Lung (tissue), 12 donors: Measurements from ENCODE around the gene C10orf95. TPM values are rescaled to one million over a fixed set of nuclear protein-coding genes. Genes with fewer than 3 reads are reported as not detected.

Experiments
- ATAC-seq: fragments of 200-7000 bp; cut with Tn5 transposase; one replicate; pipeline ENCODE4 v1.9.1; 2020; ENCODE audit warnings: moderate number of reproducible peaks; ENCODE audit not compliant: insufficient read depth, low FRiP score
- DNase-seq, 3 donors: peaks; one replicate each; pipeline ENCODE4 v3.0.0-alpha.2; 2013 to 2017
- H3K27ac ChIP-seq, 2 donors: one replicate each; pipeline ENCODE4 v1.5.1; 2013; ENCODE audit warnings: mild to moderate bottlenecking in 2 of 2, moderate library complexity in 2 of 2, control low read depth in 1 of 2, inconsistent platforms in 1 of 2, low read depth in 1 of 2, low read length in 1 of 2
- H3K27me3 ChIP-seq, 3 donors: one replicate each; pipeline ENCODE4 v1.5.1; 2013; ENCODE audit warnings: low read length in 2 of 3; ENCODE audit not compliant: control insufficient read depth in 3 of 3, insufficient read depth in 3 of 3
- H3K36me3 ChIP-seq, 4 donors: one replicate each; pipeline ENCODE4 v1.5.1; 2013; ENCODE audit warnings: low read length in 4 of 4, mild to moderate bottlenecking in 1 of 4, moderate library complexity in 1 of 4; ENCODE audit not compliant: control insufficient read depth in 4 of 4, insufficient read depth in 4 of 4
- H3K4me1 ChIP-seq, 5 donors: one replicate each; pipeline ENCODE4 v1.5.1; 2013; ENCODE audit warnings: low read length in 5 of 5, mild to moderate bottlenecking in 2 of 5, moderate library complexity in 1 of 5; ENCODE audit not compliant: control insufficient read depth in 5 of 5, insufficient read depth in 5 of 5
- H3K4me3 ChIP-seq: one replicate; pipeline ENCODE4 v1.5.1; 2013; ENCODE audit warnings: mild to moderate bottlenecking, control low read depth, moderate library complexity
- H3K9ac ChIP-seq, 2 donors: one replicate each; pipeline ENCODE4 v1.5.1; 2013; ENCODE audit warnings: low read length in 2 of 2, control low read depth in 1 of 2; ENCODE audit not compliant: insufficient read depth in 1 of 2
- H3K9me3 ChIP-seq, 4 donors: one replicate each; pipeline ENCODE4 v1.5.1; 2013; ENCODE audit warnings: low read length in 3 of 4, mild to moderate bottlenecking in 1 of 4, moderate library complexity in 1 of 4; ENCODE audit not compliant: control insufficient read depth in 4 of 4, insufficient read depth in 3 of 4
- WGBS, 2 donors: extraction: QIAGEN DNeasy Blood & Tissue Kit; methylation state at CpG; one replicate each; pipeline ENCODE4 v1.1.7; 2013; 5-methylcytosine and 5-hydroxymethylcytosine counted together
- polyA plus RNA-seq, 2 donors: library from polyadenylated mRNA; stranded (reverse); fragments of 200-250 nt; gene quantifications; one replicate each; pipeline ENCODE4 v1.2.1, GENCODE V29; 2013
- total RNA-seq, 2 donors: library from RNA; depleted of rRNA in 1 of 2; stranded (reverse); fragments of >200 nt in 1 of 2; gene quantifications; one replicate each; pipeline ENCODE4 v1.2.1, GENCODE V29; 2014 to 2021
- TF ChIP-seq, protein P1 (sequence below): IDR thresholded peaks from 2 replicates; pipeline ENCODE4 v1.5.1; 2012; ENCODE audit warnings: mild to moderate bottlenecking; ENCODE audit errors: control extremely low read depth, extremely low read depth
- donor health status: control.
- donor health status: control.
- donor health status: Bipolar disorder and iron deficiency.
- donor health status: healthy.
- donor health status: DM: yes; HTN: yes; CAD: no.

The C10orf95 gene
- total and polyA plus RNA-seq, 4 donors, result 3.9 to 20.4 (median 6.2) TPM

DNA sequence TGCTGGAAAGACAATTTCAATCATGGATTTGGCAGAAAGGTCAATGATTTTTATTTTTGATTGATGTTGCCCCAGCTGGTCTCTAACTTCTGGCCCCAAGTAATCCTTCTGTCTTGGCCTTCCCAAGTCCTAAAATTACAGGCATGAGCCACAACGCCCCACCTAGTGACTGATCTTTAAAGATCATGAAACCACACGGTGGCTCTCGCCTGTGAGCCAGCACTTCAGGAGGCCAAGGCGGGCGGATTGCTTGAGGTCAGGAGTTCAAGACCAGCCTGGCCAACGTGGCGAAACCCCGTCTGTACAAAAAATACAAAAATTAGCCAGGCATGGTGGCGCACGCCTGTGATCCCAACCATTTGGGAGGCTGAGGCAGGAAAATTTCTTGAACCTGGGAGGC is 12.6 kb upstream of the C10orf95 start:
- Histone ChIP-seq H3K27ac (no peak overlapping the region), H3K9me3 (no peaks in the 10 kb centered on the region), H3K4me3 (no peak overlapping the region), H3K27me3 (peaks cover 0 to 3% (median 0%) of the 10 kb centered on the region in 3 donors), H3K9ac (no peak overlapping the region), H3K36me3 (no peaks in the 10 kb centered on the region), H3K4me1 (peaks cover 0 to 16% (median 7%) of the 10 kb centered on the region in 5 donors)
- ATAC-seq (no peak), DNase-seq (no peak)
- WGBS, 2 donors, result 87 to 93% methylated on average over 10 of the region's 10 CpGs
- TF ChIP-seq, protein P1, sequence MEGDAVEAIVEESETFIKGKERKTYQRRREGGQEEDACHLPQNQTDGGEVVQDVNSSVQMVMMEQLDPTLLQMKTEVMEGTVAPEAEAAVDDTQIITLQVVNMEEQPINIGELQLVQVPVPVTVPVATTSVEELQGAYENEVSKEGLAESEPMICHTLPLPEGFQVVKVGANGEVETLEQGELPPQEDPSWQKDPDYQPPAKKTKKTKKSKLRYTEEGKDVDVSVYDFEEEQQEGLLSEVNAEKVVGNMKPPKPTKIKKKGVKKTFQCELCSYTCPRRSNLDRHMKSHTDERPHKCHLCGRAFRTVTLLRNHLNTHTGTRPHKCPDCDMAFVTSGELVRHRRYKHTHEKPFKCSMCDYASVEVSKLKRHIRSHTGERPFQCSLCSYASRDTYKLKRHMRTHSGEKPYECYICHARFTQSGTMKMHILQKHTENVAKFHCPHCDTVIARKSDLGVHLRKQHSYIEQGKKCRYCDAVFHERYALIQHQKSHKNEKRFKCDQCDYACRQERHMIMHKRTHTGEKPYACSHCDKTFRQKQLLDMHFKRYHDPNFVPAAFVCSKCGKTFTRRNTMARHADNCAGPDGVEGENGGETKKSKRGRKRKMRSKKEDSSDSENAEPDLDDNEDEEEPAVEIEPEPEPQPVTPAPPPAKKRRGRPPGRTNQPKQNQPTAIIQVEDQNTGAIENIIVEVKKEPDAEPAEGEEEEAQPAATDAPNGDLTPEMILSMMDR, result no peak

DNA sequence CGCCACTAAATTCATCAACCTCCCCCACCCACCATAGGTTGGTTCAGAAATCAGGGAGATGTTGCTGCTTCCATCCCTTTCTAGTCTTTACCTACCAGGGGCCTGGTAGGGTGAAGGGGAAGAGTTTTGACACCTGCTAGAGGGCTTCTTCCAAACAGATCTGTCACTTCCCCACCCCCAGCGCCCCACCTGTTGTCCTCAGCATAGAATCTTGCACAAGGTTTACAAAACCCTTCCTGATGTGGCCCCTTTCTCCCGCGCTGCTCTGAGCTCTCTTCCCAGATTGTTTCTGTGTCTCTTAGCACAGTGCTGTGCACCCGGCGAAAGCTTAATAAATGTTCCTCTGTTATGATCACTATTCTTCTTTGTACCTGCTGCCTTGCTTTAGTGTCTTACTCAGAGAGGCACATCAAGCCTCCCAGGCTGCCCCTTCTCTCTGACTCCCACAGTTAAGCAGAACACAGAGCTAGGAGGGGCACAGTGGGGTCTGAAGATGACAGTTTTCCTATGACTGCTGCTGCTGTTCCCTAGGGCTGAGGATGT is 11.2 kb upstream of the C10orf95 start:
- H3K27me3 ChIP-seq, result peaks cover 0 to 3% (median 0%) of the 10 kb centered on the region in 3 donors
- TF ChIP-seq, protein P1, result no peak
- DNase-seq (no peak), ATAC-seq (no peak)
- no peaks in the 10 kb centered on the region for H3K9me3 ChIP-seq
- peaks cover 0 to 16% (median 6%) of the 10 kb centered on the region in 5 donors for H3K4me1 ChIP-seq
- H3K36me3 ChIP-seq, result no peaks in the 10 kb centered on the region
- H3K9ac ChIP-seq, result no peak overlapping the region
- WGBS, 2 donors, result 50 to 65% methylated on average over 6 of the region's 6 CpGs
- peak overlapping the region in 1 of 2 donors; percentile 9 for H3K27ac ChIP-seq
- H3K4me3 ChIP-seq, result no peak overlapping the region

DNA sequence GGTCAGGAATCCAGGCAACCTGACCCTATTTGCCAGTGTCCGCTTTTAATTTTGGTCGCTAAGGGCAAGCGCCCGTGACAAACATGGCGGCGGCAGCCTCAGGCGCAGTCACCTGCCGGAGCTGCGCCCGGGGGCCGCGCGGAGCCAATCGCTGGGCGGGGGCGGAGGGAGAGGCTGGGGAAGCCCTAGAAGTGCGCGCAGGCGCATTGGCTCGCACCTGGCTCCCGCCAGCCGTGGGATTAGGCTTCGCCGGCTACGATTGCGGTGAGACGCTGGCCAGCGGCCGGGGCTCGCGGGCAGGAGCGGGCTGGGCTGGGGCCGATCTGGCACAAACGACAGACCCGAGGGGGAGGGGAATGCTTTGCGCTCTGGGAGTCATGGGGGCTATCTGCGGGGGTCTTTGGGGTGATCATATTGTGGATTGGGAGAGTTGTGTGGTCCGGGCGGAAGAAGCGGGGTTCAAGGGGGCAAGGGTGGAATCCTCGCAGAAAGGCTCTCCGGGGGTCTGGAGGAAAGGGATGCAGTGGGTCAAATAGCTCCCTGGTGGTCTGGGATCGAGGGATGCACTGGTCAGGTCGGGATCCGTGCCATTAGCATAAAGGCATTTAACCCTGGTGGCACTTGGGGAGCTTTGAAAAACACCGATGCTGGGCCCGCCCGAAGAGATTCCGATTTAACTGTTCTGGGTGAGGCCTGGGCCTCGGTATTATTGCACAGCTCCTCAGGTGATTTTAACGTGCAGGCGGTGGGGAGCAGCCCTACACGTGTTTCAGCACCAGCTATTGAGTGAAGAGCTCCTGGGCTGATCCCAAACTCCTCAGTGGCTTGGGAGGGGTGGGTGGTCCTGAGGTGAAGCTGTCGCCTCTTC is 10.1 kb upstream of the C10orf95 start:
- no peaks in the 10 kb centered on the region for H3K9me3 ChIP-seq
- DNase-seq (peak; percentile 87 to 92 (median 89)), ATAC-seq (peak; percentile 97)
- TF ChIP-seq, protein P1, result no peak
- 3 to 4% methylated on average over 46 to 54 of the region's 54 CpGs for WGBS, 2 donors
- peaks cover 0 to 3% (median 0%) of the 10 kb centered on the region in 3 donors for H3K27me3 ChIP-seq
- H3K4me3 ChIP-seq, result peak overlapping the region; percentile 59
- peak overlapping the region in 1 of 2 donors; percentile 75 for H3K9ac ChIP-seq
- no peaks in the 10 kb centered on the region for H3K36me3 ChIP-seq
- peaks cover 0 to 16% (median 6%) of the 10 kb centered on the region in 5 donors for H3K4me1 ChIP-seq
- H3K27ac ChIP-seq, result peak overlapping the region in 1 of 2 donors; percentile 21
